Measurements from ENCODE around the gene CHAD. TPM values are rescaled to one million over a fixed set of nuclear protein-coding genes. Genes with fewer than 3 reads are reported as not detected.

The CHAD gene
- total and polyA plus RNA-seq, 4 donors: 0.14 to 0.37 (median 0.35) TPM; not detected in 1

DNA sequence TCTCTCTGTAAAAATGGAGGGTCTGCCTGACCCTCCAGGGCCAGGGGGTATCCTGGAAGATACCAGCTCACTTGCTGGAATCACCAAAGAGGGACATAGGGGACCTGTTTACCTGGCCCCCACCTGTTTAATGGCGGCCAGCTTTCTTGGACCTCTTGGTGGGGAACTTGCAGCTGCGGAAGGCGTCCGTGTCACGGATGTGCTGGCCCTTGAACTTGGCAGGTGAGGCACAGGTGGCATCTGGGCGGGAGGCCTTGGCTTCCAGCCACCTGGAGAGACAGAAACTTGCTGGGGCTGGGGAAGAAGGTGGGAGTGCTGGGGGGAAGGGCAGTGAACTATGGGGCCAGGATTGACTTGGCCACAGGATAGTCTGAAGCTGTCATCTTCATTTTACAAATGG is 3.5 kb downstream of the CHAD start:
- Histone ChIP-seq H3K4me3 (no peak overlapping the region), H3K9ac (ENCODE audit: insufficient read depth in 1 of 2, low read length in 2 of 2) (no peak overlapping the region), H3K27ac (ENCODE audit: low read depth in 1 of 2, low read length in 1 of 2) (no peak overlapping the region), H3K9me3 (ENCODE audit: control insufficient read depth in 4 of 4, insufficient read depth in 3 of 4, low read length in 3 of 4) (peaks cover 0 to 2% (median 0%) of the 10 kb centered on the region in 4 donors), H3K4me1 (ENCODE audit: control insufficient read depth in 5 of 5, insufficient read depth in 5 of 5, low read length in 5 of 5) (peaks cover 0 to 17% (median 3%) of the 10 kb centered on the region in 5 donors), H3K27me3 (ENCODE audit: control insufficient read depth in 3 of 3, insufficient read depth in 3 of 3, low read length in 2 of 3) (peaks cover 0 to 24% (median 0%) of the 10 kb centered on the region in 3 donors), H3K36me3 (ENCODE audit: control insufficient read depth in 4 of 4, insufficient read depth in 4 of 4, low read length in 4 of 4) (peaks cover 0 to 9% (median 7%) of the 10 kb centered on the region in 4 donors)
- ATAC-seq (ENCODE audit: insufficient read depth, low FRiP score) (no peak), DNase-seq (no peak)
- TF ChIP-seq, protein P1, sequence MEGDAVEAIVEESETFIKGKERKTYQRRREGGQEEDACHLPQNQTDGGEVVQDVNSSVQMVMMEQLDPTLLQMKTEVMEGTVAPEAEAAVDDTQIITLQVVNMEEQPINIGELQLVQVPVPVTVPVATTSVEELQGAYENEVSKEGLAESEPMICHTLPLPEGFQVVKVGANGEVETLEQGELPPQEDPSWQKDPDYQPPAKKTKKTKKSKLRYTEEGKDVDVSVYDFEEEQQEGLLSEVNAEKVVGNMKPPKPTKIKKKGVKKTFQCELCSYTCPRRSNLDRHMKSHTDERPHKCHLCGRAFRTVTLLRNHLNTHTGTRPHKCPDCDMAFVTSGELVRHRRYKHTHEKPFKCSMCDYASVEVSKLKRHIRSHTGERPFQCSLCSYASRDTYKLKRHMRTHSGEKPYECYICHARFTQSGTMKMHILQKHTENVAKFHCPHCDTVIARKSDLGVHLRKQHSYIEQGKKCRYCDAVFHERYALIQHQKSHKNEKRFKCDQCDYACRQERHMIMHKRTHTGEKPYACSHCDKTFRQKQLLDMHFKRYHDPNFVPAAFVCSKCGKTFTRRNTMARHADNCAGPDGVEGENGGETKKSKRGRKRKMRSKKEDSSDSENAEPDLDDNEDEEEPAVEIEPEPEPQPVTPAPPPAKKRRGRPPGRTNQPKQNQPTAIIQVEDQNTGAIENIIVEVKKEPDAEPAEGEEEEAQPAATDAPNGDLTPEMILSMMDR (IDR thresholded peaks at IDR 0.05; ENCODE audit: control extremely low read depth, extremely low read depth): no peak
- 97 to 99% methylated on average over 6 of the region's 6 CpGs for WGBS, 2 donors

DNA sequence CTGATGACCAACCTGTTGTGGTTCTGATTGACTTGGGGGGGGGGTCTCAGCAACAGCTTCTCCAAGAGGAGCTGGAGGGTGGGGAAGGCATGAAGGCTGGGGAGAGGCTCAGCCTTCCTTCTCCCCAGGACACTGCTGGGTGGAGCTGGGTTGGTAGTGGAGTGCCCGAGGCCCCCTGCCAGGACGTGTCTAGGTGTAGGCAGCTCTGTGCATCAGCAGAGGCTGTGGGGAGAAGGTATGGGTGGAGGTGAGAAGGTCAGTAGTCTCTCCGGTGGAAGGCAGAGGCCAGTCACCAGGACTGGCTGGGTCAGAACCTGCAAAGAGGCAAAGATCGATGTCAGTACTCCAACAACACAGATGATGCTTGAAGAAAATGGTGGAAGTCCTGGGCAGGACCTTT is 3.9 kb downstream of the CHAD start:
- TF ChIP-seq, protein P1 (IDR thresholded peaks at IDR 0.05; ENCODE audit: control extremely low read depth, extremely low read depth): no peak
- Histone ChIP-seq H3K27ac (ENCODE audit: low read depth in 1 of 2, low read length in 1 of 2) (no peak overlapping the region), H3K9me3 (ENCODE audit: control insufficient read depth in 4 of 4, insufficient read depth in 3 of 4, low read length in 3 of 4) (peaks cover 0 to 2% (median 0%) of the 10 kb centered on the region in 4 donors), H3K9ac (ENCODE audit: insufficient read depth in 1 of 2, low read length in 2 of 2) (no peak overlapping the region), H3K4me1 (ENCODE audit: control insufficient read depth in 5 of 5, insufficient read depth in 5 of 5, low read length in 5 of 5) (peaks cover 0 to 17% (median 3%) of the 10 kb centered on the region in 5 donors), H3K4me3 (no peak overlapping the region), H3K27me3 (ENCODE audit: control insufficient read depth in 3 of 3, insufficient read depth in 3 of 3, low read length in 2 of 3) (peaks cover 0 to 22% (median 0%) of the 10 kb centered on the region in 3 donors), H3K36me3 (ENCODE audit: control insufficient read depth in 4 of 4, insufficient read depth in 4 of 4, low read length in 4 of 4) (peaks cover 0 to 9% (median 7%) of the 10 kb centered on the region in 4 donors)
- ATAC-seq (ENCODE audit: insufficient read depth, low FRiP score) (no peak), DNase-seq (no peak)
- 81 to 90% methylated on average over 4 of the region's 4 CpGs for WGBS, 2 donors

DNA sequence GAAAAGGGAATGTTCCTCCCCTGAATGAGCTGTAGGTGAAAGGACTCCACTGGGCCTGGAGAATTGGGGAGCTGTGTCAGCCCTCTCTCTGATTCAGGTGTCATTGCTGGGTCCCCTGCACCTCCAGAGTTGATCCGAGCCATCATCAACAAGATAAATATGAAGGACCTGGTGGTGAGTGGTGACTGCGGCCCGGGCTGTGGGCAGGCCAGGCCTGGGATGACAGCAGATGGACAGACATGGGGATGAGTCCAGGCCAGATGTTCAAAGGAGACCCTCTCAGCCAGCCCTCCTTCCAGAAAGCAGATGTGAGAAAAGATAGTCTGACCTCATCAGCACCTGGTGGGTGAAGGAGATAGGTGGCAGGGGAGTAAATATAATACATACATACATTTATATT is 4.6 kb downstream of the CHAD start:
- ATAC-seq (ENCODE audit: insufficient read depth, low FRiP score) (no peak), DNase-seq (no peak)
- Histone ChIP-seq H3K4me3 (no peak overlapping the region), H3K36me3 (ENCODE audit: control insufficient read depth in 4 of 4, insufficient read depth in 4 of 4, low read length in 4 of 4) (peaks cover 0 to 9% (median 7%) of the 10 kb centered on the region in 4 donors), H3K27me3 (ENCODE audit: control insufficient read depth in 3 of 3, insufficient read depth in 3 of 3, low read length in 2 of 3) (peaks cover 0 to 18% (median 0%) of the 10 kb centered on the region in 3 donors), H3K9me3 (ENCODE audit: control insufficient read depth in 4 of 4, insufficient read depth in 3 of 4, low read length in 3 of 4) (peaks cover 0 to 2% (median 0%) of the 10 kb centered on the region in 4 donors), H3K27ac (ENCODE audit: low read depth in 1 of 2, low read length in 1 of 2) (no peak overlapping the region), H3K9ac (ENCODE audit: insufficient read depth in 1 of 2, low read length in 2 of 2) (no peak overlapping the region), H3K4me1 (ENCODE audit: control insufficient read depth in 5 of 5, insufficient read depth in 5 of 5, low read length in 5 of 5) (peaks cover 0 to 16% (median 3%) of the 10 kb centered on the region in 5 donors)
- WGBS, 2 donors: 98 to 100% methylated on average over 3 of the region's 3 CpGs
- TF ChIP-seq, protein P1 (IDR thresholded peaks at IDR 0.05; ENCODE audit: control extremely low read depth, extremely low read depth): no peak

DNA sequence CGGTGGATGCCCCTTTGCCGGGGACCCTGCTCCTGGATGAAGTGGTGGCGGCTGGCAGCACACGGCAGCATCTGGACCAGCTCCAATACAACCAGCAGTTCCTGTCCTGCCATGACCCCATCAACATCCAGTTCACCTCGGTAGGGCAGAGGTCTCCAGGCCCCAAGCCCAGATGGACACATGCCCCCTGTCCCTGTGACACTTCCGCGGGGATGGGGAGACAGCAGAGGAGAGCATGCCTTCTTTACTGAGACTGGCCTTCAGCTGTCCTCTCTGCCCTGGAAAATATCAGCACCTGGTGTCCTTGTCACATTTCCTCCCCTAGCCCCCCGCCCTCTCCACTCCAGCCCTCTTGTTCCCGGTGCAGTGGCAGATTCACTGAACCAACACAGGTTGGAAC is 6.2 kb downstream of the CHAD start:
- Histone ChIP-seq H3K27ac (ENCODE audit: low read depth in 1 of 2, low read length in 1 of 2) (no peak overlapping the region), H3K36me3 (ENCODE audit: control insufficient read depth in 4 of 4, insufficient read depth in 4 of 4, low read length in 4 of 4) (peaks cover 0 to 9% (median 7%) of the 10 kb centered on the region in 4 donors), H3K4me3 (no peak overlapping the region), H3K9me3 (ENCODE audit: control insufficient read depth in 4 of 4, insufficient read depth in 3 of 4, low read length in 3 of 4) (no peaks in the 10 kb centered on the region), H3K9ac (ENCODE audit: insufficient read depth in 1 of 2, low read length in 2 of 2) (no peak overlapping the region), H3K4me1 (ENCODE audit: control insufficient read depth in 5 of 5, insufficient read depth in 5 of 5, low read length in 5 of 5) (peaks cover 0 to 2% (median 0%) of the 10 kb centered on the region in 5 donors), H3K27me3 (ENCODE audit: control insufficient read depth in 3 of 3, insufficient read depth in 3 of 3, low read length in 2 of 3) (peaks cover 0 to 3% (median 0%) of the 10 kb centered on the region in 3 donors)
- no peak for ATAC-seq (ENCODE audit: insufficient read depth, low FRiP score)
- no peak for DNase-seq
- TF ChIP-seq, protein P1 (IDR thresholded peaks at IDR 0.05; ENCODE audit: control extremely low read depth, extremely low read depth): no peak
- 82 to 83% methylated on average over 9 of the region's 9 CpGs for WGBS, 2 donors

Measured in lung (tissue), 12 donors.